Peyer's patch (tissue), 4 donors: Measurements from ENCODE around the gene PTPN11. TPM values are rescaled to one million over a fixed set of nuclear protein-coding genes. Genes with fewer than 3 reads are reported as not detected.

Experiments used
- DNase-seq, 3 donors: peaks; one replicate each; pipeline ENCODE4 v3.0.0-alpha.2; 2017 to 2019
- H3K27ac ChIP-seq, 4 donors: fragments of 200-600 bp; sonication (generic); one replicate each; pipeline ENCODE4 v1.5.1; 2016 to 2019
- H3K27me3 ChIP-seq, 2 donors: fragments of 200-600 bp; sonication (generic); one replicate each; pipeline ENCODE4 v1.5.1; 2019
- H3K36me3 ChIP-seq, 3 donors: fragments of 200-600 bp; sonication (generic); one replicate each; pipeline ENCODE4 v1.5.1; 2016 to 2019
- H3K4me1 ChIP-seq, 4 donors: fragments of 200-600 bp; sonication (generic); one replicate each; pipeline ENCODE4 v1.5.1; 2016 to 2019
- H3K4me3 ChIP-seq, 4 donors: fragments of 200-600 bp; sonication (generic); 1 replicate in 3 of 4; 2 replicates in 1 of 4; pipeline ENCODE4 v1.5.1; 2016 to 2019; ENCODE audit warnings: mild to moderate bottlenecking in 1 of 4
- H3K9me3 ChIP-seq, 4 donors: fragments of 200-600 bp; sonication (generic); one replicate each; pipeline ENCODE4 v1.5.1; 2016 to 2019; ENCODE audit warnings: mild to moderate bottlenecking in 1 of 4
- CTCF ChIP-seq, 6 experiments: fragments of 450-650 bp in 4 of 6; fragments of 200-600 bp in 2 of 6; sonication (generic) in 1 of 6; IDR thresholded peaks; one replicate each; pipeline ENCODE4 v1.5.1; 2017 to 2019; ENCODE audit warnings: antibody characterized with exemption in 6 of 6, mild to moderate bottlenecking in 3 of 6, moderate library complexity in 1 of 6
- POLR2A ChIP-seq, 2 donors: fragments of 450-650 bp; IDR thresholded peaks; one replicate each; pipeline ENCODE4 v1.5.1; 2017; ENCODE audit warnings: antibody characterized with exemption in 2 of 2, mild to moderate bottlenecking in 2 of 2, moderate library complexity in 2 of 2
- total RNA-seq, 4 donors: library from RNA; depleted of rRNA; stranded (reverse); fragments of >200 nt; gene quantifications; one replicate each; pipeline ENCODE4 v1.1.0, GENCODE V29; 2016

The PTPN11 gene
- total RNA-seq, 4 donors from 2014 or later = 34.5 to 128 (median 40.5) TPM

- TF ChIP-seq CTCF (IDR thresholded peaks at IDR 0.05) (no peak), POLR2A (IDR thresholded peaks at IDR 0.05) (no peak)
- H3K27ac ChIP-seq = no peak overlapping the region
- no peak for DNase-seq
- H3K9me3 ChIP-seq = no peaks in the 10 kb centered on the region
- peaks cover 0 to 78% (median 4%) of the 10 kb centered on the region in 3 donors for H3K36me3 ChIP-seq
- H3K27me3 ChIP-seq = no peaks in the 10 kb centered on the region
- H3K4me1 ChIP-seq = no peaks in the 10 kb centered on the region
- no peak overlapping the region for H3K4me3 ChIP-seq
Observed at GRCh38 chr12:112480931-112481330, 62.2 kb downstream of the PTPN11 start.

GRCh38 chr12:112482733-112483132 lies 64.0 kb downstream of the PTPN11 start:
- no peak overlapping the region for H3K4me3 ChIP-seq
- H3K9me3 ChIP-seq = no peaks in the 10 kb centered on the region
- no peaks in the 10 kb centered on the region for H3K27me3 ChIP-seq
- H3K36me3 ChIP-seq = peaks cover 0 to 79% (median 4%) of the 10 kb centered on the region in 3 donors
- no peaks in the 10 kb centered on the region for H3K4me1 ChIP-seq
- TF ChIP-seq CTCF (IDR thresholded peaks at IDR 0.05) (no peak), POLR2A (IDR thresholded peaks at IDR 0.05) (no peak)
- no peak overlapping the region for H3K27ac ChIP-seq
- no peak for DNase-seq

- H3K4me1 ChIP-seq = no peaks in the 10 kb centered on the region
- H3K27me3 ChIP-seq = no peaks in the 10 kb centered on the region
- H3K27ac ChIP-seq = no peak overlapping the region
- no peak overlapping the region for H3K4me3 ChIP-seq
- no peak for DNase-seq
- H3K36me3 ChIP-seq = peaks cover 0 to 82% (median 0%) of the 10 kb centered on the region in 3 donors
- TF ChIP-seq CTCF (IDR thresholded peaks at IDR 0.05) = no peak
- no peak for TF ChIP-seq POLR2A (IDR thresholded peaks at IDR 0.05)
- no peaks in the 10 kb centered on the region for H3K9me3 ChIP-seq
Observed at GRCh38 chr12:112486361-112486760, 67.6 kb downstream of the PTPN11 start.

- Histone ChIP-seq H3K27me3 (no peaks in the 10 kb centered on the region), H3K4me1 (no peaks in the 10 kb centered on the region), H3K9me3 (no peaks in the 10 kb centered on the region), H3K36me3 (peaks cover 0 to 81% (median 0%) of the 10 kb centered on the region in 3 donors), H3K4me3 (no peak overlapping the region), H3K27ac (no peak overlapping the region)
- no peak for DNase-seq
- TF ChIP-seq CTCF (IDR thresholded peaks at IDR 0.05) (no peak), POLR2A (IDR thresholded peaks at IDR 0.05) (no peak)
Observed at GRCh38 chr12:112488257-112488876, 69.6 kb downstream of the PTPN11 start.

- Histone ChIP-seq H3K4me1 (no peaks in the 10 kb centered on the region), H3K4me3 (no peak overlapping the region), H3K27ac (no peak overlapping the region), H3K27me3 (no peaks in the 10 kb centered on the region), H3K36me3 (peaks cover 0 to 81% (median 0%) of the 10 kb centered on the region in 3 donors), H3K9me3 (no peaks in the 10 kb centered on the region)
- TF ChIP-seq POLR2A (IDR thresholded peaks at IDR 0.05) = no peak
- no peak for TF ChIP-seq CTCF (IDR thresholded peaks at IDR 0.05)
- no peak for DNase-seq
Observed at GRCh38 chr12:112489456-112489855, 70.7 kb downstream of the PTPN11 start.
